GM12873 (cell line): ENCODE data around the gene IQSEC1.

Source experiments
- CTCF ChIP-seq: IDR thresholded peaks from 2 replicates; pipeline ENCODE4 v1.5.1; 2012; ENCODE audit warnings: low read depth, mild to moderate bottlenecking, moderate library complexity, low read length, control low read depth; ENCODE audit not compliant: insufficient read depth; ENCODE audit errors: missing control alignments

IQSEC1 gene

GRCh38 chr3:12953201-12953995, 119.8 kb downstream of the IQSEC1 start:
- no peak for TF ChIP-seq CTCF

DNA sequence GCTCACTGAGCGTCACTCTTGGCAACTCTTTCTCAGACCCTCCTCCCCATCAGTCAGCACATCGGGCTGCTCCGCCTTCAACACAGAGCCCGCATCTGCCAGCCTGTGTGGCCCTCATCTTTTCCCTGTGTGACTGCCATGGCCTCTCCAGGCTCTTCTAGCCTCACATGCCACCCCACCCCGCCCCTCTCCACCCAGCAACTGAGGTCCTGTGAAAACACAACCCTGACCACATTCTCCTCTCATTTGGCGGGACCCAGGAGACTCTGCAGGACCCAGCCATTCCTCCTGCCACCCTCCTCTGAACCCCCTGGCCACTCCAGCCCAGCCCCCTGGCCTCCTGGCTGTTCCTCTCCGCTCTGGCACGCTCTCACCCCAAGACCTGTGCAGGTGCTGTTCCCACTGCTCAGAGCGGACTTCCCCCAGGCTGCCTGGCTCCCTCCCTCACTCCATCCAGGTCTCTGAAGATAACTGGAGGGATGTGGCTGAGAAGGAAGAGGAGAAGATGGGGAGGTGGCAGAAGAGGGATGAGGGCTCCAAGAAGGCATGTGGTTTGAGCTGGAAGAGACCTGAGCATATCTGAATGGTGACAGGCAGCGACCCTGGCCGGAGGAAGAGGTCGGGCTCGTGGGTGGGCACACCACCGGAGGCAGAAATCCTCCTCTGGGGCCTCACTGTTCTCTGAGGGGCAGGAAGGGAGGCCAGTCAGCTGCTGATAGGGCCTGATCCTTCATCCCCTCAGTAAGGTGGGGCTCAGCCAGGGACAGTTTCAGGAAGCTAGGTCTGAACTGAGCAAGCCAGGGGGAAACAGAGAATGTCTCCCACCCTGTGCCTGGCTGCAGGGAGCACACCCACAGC, 120.7 kb downstream of the IQSEC1 start:
- TF ChIP-seq CTCF, result no peak

- peak; percentile 26 for TF ChIP-seq CTCF
Observed at GRCh38 chr3:12948891-12949711, 124.1 kb downstream of the IQSEC1 start.

DNA sequence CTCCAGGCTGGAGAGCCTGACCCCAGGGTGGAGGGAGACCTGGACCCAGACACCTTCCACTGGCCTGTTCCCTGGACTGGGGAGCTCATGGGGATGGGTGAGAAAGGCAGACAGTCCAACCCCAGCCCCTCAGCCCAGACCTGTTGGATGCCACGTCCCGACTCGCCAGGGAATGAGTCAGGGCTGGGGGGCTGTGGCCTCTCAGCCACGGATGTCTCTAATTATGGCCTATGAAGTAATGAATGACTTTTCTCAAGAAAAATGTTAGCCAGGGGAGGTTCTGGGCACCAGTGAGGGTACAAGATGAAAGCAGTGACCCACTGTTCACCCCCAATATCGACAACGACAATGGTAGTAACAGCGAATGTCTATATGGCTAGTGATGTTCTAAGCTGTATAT, 124.9 kb downstream of the IQSEC1 start:
- TF ChIP-seq CTCF, result no peak

GRCh38 chr3:12947504-12948369, 125.5 kb downstream of the IQSEC1 start:
- TF ChIP-seq CTCF, result no peak

GRCh38 chr3:12946649-12947316, 126.4 kb downstream of the IQSEC1 start:
- no peak for TF ChIP-seq CTCF
